Neural progenitor cell (in vitro differentiated cells): ENCODE data around the gene FBLIM1.

Experiments used
- EZH2 ChIP-seq: fragments of 200-600 bp; sonication (generic); IDR thresholded peaks from 2 replicates; pipeline ENCODE4 v1.6.1; 2017; ENCODE audit warnings: antibody characterized with exemption, mild to moderate bottlenecking, moderate library complexity
- EZH2phosphoT487 ChIP-seq: fragments of 200-600 bp; sonication (generic); IDR thresholded peaks from 2 replicates; pipeline ENCODE4 v1.6.1; 2017; ENCODE audit warnings: antibody characterized with exemption
- TF ChIP-seq, protein P1 (sequence below): fragments of 200-600 bp; sonication (generic); IDR thresholded peaks from 2 replicates; pipeline ENCODE4 v1.5.1; 2017; ENCODE audit warnings: antibody characterized with exemption, mild to moderate bottlenecking

- TF ChIP-seq, protein P1, sequence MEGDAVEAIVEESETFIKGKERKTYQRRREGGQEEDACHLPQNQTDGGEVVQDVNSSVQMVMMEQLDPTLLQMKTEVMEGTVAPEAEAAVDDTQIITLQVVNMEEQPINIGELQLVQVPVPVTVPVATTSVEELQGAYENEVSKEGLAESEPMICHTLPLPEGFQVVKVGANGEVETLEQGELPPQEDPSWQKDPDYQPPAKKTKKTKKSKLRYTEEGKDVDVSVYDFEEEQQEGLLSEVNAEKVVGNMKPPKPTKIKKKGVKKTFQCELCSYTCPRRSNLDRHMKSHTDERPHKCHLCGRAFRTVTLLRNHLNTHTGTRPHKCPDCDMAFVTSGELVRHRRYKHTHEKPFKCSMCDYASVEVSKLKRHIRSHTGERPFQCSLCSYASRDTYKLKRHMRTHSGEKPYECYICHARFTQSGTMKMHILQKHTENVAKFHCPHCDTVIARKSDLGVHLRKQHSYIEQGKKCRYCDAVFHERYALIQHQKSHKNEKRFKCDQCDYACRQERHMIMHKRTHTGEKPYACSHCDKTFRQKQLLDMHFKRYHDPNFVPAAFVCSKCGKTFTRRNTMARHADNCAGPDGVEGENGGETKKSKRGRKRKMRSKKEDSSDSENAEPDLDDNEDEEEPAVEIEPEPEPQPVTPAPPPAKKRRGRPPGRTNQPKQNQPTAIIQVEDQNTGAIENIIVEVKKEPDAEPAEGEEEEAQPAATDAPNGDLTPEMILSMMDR, result no peak
- TF ChIP-seq EZH2, result no peak
- TF ChIP-seq EZH2phosphoT487, result no peak
These were observed 27.7 kb upstream of the FBLIM1 start for GRCh38 chr1:15730936-15731335.
